Hepatocyte (in vitro differentiated cells): Measurements from ENCODE around the gene CRISPLD2.

Experiments
- EZH2 ChIP-seq: fragments of 200-600 bp; sonication (generic); IDR thresholded peaks from 2 replicates; pipeline ENCODE4 v1.6.1; 2016; ENCODE audit warnings: antibody characterized with exemption, mild to moderate bottlenecking, borderline replicate concordance
- EZH2phosphoT487 ChIP-seq: fragments of 200-600 bp; sonication (generic); IDR thresholded peaks from one replicate; pipeline ENCODE4 v1.6.1; 2018; ENCODE audit warnings: antibody characterized with exemption, mild to moderate bottlenecking, low read depth, moderate library complexity; ENCODE audit not compliant: unreplicated experiment, severe bottlenecking
- TF ChIP-seq, protein P1 (sequence below): fragments of 200-600 bp; sonication (generic); IDR thresholded peaks from 2 replicates; pipeline ENCODE4 v1.5.1; 2016; ENCODE audit warnings: antibody characterized with exemption, mild to moderate bottlenecking; ENCODE audit not compliant: poor library complexity

DNA sequence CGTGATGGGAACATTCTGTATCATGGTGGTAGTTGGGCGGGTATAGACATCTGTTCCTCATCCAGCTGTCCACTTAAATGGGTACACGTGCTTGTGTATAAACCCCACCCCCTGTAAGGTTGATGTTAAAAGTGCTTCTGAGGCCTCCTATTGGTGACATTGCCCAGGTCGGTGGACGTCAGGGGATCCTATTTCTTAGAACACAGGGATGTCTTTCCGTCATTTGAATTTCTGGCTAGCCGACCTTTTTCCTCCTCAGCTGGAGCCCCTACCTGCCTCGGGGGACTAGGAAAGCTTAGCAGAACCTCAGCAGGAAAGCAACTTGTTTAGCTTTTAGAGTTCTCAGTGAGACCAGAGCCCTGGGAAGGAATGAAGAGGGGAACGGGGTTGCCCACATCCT is 16.6 kb upstream of the CRISPLD2 start:
- TF ChIP-seq, protein P1, sequence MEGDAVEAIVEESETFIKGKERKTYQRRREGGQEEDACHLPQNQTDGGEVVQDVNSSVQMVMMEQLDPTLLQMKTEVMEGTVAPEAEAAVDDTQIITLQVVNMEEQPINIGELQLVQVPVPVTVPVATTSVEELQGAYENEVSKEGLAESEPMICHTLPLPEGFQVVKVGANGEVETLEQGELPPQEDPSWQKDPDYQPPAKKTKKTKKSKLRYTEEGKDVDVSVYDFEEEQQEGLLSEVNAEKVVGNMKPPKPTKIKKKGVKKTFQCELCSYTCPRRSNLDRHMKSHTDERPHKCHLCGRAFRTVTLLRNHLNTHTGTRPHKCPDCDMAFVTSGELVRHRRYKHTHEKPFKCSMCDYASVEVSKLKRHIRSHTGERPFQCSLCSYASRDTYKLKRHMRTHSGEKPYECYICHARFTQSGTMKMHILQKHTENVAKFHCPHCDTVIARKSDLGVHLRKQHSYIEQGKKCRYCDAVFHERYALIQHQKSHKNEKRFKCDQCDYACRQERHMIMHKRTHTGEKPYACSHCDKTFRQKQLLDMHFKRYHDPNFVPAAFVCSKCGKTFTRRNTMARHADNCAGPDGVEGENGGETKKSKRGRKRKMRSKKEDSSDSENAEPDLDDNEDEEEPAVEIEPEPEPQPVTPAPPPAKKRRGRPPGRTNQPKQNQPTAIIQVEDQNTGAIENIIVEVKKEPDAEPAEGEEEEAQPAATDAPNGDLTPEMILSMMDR, result no peak
- TF ChIP-seq EZH2 (no peak), EZH2phosphoT487 (no peak)
